ENCODE results near the gene DSCAML1. TPM values are rescaled to one million over a fixed set of nuclear protein-coding genes. Genes with fewer than 3 reads are reported as not detected.
"Not testable (repeated sequence)": the region's sequence is repeated elsewhere in the genome, so short reads cannot be mapped to it uniquely, and the experiment has no call there.

The DSCAML1 gene
- total RNA-seq, 1 donor from 2014 or later, result 2.5 TPM

GRCh38 chr11:117767071-117767470 lies 29.9 kb downstream of the DSCAML1 start:
- peaks cover 51% of the 10 kb centered on the region for H3K27me3 Mint-ChIP-seq (ENCODE audit: low read depth)

GRCh38 chr11:117766576-117766975 lies 30.4 kb downstream of the DSCAML1 start:
- no peak for DNase-seq (ENCODE audit: low spot score in 2 of 2, unreplicated experiment in 2 of 2)
- peaks cover 49% of the 10 kb centered on the region for H3K27me3 Mint-ChIP-seq (ENCODE audit: low read depth)
- H3K27ac Mint-ChIP-seq, result no peak overlapping the region
- H3K4me3 Mint-ChIP-seq, result no peak overlapping the region
- no peaks in the 10 kb centered on the region for H3K36me3 Mint-ChIP-seq
- H3K9me3 Mint-ChIP-seq, result no peaks in the 10 kb centered on the region
- TF ChIP-seq CTCF (IDR thresholded peaks at IDR 0.05; ENCODE audit: unreplicated experiment), result no peak
- no peaks in the 10 kb centered on the region for H3K4me1 Mint-ChIP-seq

More at GRCh38 chr11:117767071-117767470, 29.9 kb downstream of the DSCAML1 start:
- TF ChIP-seq CTCF (IDR thresholded peaks at IDR 0.05; ENCODE audit: unreplicated experiment), result no peak
- H3K36me3 Mint-ChIP-seq, result no peaks in the 10 kb centered on the region
- H3K9me3 Mint-ChIP-seq, result no peaks in the 10 kb centered on the region
- H3K4me1 Mint-ChIP-seq, result no peaks in the 10 kb centered on the region
- H3K4me3 Mint-ChIP-seq, result no peak overlapping the region
- H3K27ac Mint-ChIP-seq, result no peak overlapping the region
- DNase-seq (ENCODE audit: low spot score in 2 of 2, unreplicated experiment in 2 of 2), result no peak

DNA sequence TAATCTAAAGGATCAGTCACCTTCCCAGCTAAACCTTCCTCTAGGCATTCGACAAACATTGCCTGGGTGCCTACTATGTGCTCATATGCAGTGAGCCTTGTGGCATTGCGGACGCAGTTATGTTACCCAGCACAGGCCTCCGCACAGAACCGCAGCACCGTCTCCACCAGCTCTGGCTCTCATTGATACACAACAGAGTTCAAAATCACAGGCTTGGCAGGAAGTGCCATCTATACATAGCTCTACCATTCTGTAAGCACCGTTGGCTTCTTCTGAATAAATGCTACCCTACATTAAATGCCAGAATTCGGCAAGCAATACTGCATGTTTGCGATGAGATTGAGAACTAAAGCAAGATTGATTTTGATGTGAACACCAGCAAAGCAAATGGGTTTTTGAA lies 31.0 kb downstream of the DSCAML1 start:
- no peak overlapping the region for H3K4me3 Mint-ChIP-seq
- peaks cover 49% of the 10 kb centered on the region for H3K27me3 Mint-ChIP-seq (ENCODE audit: low read depth)
- no peak overlapping the region for H3K27ac Mint-ChIP-seq
- H3K36me3 Mint-ChIP-seq, result no peaks in the 10 kb centered on the region
- no peak for DNase-seq (ENCODE audit: low spot score in 2 of 2, unreplicated experiment in 2 of 2)
- no peaks in the 10 kb centered on the region for H3K9me3 Mint-ChIP-seq
- TF ChIP-seq CTCF (IDR thresholded peaks at IDR 0.05; ENCODE audit: unreplicated experiment), result no peak
- H3K4me1 Mint-ChIP-seq, result no peaks in the 10 kb centered on the region

DNA sequence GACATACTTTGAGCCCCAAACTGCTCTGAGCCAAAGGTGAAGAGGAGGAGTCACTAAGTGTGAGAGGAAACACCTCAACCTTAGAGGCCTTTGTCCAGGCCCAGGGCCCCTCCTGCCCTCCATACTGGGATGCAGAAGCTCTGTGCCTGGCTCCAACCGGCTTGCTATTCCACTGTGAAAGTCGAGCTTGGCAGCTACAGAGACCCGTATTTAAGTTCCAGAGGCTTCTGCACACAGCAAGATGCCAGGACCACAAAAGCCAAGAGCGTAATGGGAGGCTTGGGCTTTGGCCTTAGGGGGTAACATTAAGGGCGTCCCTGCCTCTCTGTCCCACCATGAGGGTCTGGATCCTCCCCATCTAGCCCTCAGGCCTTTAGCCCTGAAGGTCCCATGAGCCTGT lies 31.9 kb downstream of the DSCAML1 start:
- no peak for DNase-seq (ENCODE audit: low spot score in 2 of 2, unreplicated experiment in 2 of 2)
- Mint-ChIP-seq H3K4me1 (no peaks in the 10 kb centered on the region), H3K9me3 (no peaks in the 10 kb centered on the region), H3K4me3 (no peak overlapping the region), H3K27ac (no peak overlapping the region), H3K27me3 (ENCODE audit: low read depth) (peaks cover 49% of the 10 kb centered on the region), H3K36me3 (no peaks in the 10 kb centered on the region)
- TF ChIP-seq CTCF (IDR thresholded peaks at IDR 0.05; ENCODE audit: unreplicated experiment), result no peak

DNA sequence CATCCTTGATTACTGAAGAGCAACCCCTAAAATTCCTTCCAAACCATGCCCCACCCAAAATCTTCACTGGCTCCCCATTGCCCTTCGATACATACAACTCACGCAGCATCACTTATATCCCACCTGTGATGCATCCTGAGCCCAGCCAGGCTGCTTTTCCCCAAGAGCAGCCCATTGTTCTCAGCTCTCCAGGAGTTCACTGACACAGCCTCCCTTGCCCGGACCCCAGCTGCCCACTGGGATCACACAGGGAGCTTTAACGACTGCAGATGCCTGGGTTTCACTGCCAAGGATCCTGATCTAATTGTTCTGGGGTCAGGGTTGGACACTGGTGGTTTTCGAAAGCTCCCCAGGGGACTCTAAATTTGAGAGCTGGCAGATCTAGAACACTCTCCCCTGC lies 33.6 kb downstream of the DSCAML1 start:
- H3K27me3 Mint-ChIP-seq (ENCODE audit: low read depth), result peaks cover 53% of the 10 kb centered on the region

GRCh38 chr11:117761993-117762392 lies 35.0 kb downstream of the DSCAML1 start:
- H3K27me3 Mint-ChIP-seq (ENCODE audit: low read depth), result peaks cover 48% of the 10 kb centered on the region
- no peak overlapping the region for H3K27ac Mint-ChIP-seq
- H3K4me3 Mint-ChIP-seq, result no peak overlapping the region
- TF ChIP-seq CTCF (IDR thresholded peaks at IDR 0.05; ENCODE audit: unreplicated experiment), result no peak
- no peaks in the 10 kb centered on the region for H3K4me1 Mint-ChIP-seq
- no peaks in the 10 kb centered on the region for H3K36me3 Mint-ChIP-seq
- DNase-seq (ENCODE audit: low spot score in 2 of 2, unreplicated experiment in 2 of 2), result no peak
- no peaks in the 10 kb centered on the region for H3K9me3 Mint-ChIP-seq

More for the DNA sequence above, 33.6 kb downstream of the DSCAML1 start:
- not testable (repeated sequence) for H3K4me3 Mint-ChIP-seq; H3K27ac Mint-ChIP-seq; H3K4me1 Mint-ChIP-seq; DNase-seq (ENCODE audit: low spot score in 2 of 2, unreplicated experiment in 2 of 2); H3K36me3 Mint-ChIP-seq; H3K9me3 Mint-ChIP-seq
